Stimulated activated CD4-positive, alpha-beta T cell treated with anti-CD3 and anti-CD28 coated beads, TNF-alpha, amount 100 ng/mL, for 4 hours (primary cell): Measurements from ENCODE around the gene KCND1.

Source experiments
- DNase-seq, 3 experiments: peaks; one replicate each; pipeline ENCODE4 v3.0.0-alpha.2; 2020; ENCODE audit warnings: low read depth in 3 of 3

KCND1 gene

GRCh38 chrX:48937054-48937907, 34.4 kb downstream of the KCND1 start:
- DNase-seq, result peak in 2 of 3 experiments; percentile 65 to 80

DNA sequence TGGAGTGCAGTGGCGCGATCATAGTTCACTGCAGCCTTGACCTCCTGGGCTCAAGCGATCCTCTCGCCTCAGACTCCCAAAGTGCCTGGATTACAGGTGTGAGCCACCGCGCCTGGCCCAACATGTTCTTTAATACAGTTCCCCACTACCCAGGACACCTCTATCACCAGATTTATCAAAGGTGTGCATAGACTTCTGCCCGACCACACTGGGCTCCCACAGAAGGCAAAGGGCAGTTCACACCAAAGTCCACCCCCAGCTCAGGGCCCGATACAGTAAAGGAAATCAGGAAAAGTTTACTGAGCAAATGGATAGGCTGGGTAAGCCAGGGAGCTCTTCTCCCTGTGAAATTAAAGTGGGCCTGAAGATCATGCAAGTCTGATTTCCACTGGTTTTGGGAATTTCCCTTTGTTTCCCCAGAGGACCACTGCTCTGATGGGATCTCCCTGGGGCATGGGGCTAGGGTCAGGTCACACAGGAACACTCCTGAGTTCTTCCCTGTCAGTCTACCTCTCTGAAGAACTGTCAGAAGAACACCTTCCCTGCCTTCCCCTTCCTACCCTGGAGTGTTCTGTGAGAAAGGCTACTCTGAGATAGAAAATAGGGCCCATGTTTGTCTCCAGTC, 35.1 kb downstream of the KCND1 start:
- no peak for DNase-seq

- no peak for DNase-seq
Observed at GRCh38 chrX:48935301-48935670, 36.4 kb downstream of the KCND1 start.

- no peak for DNase-seq
Observed at GRCh38 chrX:48934581-48935300, 36.9 kb downstream of the KCND1 start.

DNA sequence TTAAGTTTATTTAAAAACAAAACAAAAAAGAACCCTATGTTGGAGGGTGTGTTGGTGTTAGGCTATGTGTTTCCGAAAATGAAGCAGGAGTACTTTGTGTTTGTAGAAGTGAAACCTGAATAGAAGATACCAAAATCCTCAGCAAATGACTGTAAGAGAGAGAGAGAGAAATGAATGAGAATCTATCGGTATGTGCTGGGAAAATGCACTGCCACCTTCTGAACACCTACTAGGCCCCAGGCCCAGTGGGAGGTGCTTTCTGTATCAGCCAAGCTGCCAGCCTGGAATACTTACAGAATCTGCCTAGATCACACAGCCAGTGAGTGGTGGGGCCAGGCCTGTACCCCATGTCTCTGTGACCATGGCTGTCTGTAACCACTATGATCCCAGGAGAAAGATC, 37.9 kb downstream of the KCND1 start:
- DNase-seq, result no peak

GRCh38 chrX:48927736-48928382, 43.8 kb downstream of the KCND1 start:
- no peak for DNase-seq

- DNase-seq, result no peak
Observed at GRCh38 chrX:48927123-48927522, 44.5 kb downstream of the KCND1 start.

GRCh38 chrX:48924270-48924669, 47.4 kb downstream of the KCND1 start:
- DNase-seq, result no peak

DNA sequence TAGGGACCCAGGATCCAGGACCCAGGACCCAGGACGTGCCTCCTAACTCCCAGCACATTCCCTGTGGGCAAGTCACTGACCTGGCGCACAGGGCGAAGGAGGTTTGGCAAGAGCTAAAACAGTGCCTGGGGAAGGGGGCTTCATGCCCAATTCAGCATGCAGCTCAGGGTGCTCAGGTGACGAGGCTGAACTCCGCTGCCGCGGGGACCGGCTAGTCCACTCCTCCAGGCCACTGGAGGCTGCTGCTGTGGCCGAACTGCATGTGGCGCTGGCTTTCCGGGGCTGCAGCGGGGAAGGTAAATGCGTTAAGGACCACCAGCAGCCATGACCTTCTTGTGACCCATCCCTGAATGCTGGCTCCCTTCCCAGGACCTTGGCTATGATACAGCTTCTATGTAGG, 47.9 kb downstream of the KCND1 start:
- no peak for DNase-seq

GRCh38 chrX:48920718-48921104, 50.9 kb downstream of the KCND1 start:
- DNase-seq, result no peak

DNA sequence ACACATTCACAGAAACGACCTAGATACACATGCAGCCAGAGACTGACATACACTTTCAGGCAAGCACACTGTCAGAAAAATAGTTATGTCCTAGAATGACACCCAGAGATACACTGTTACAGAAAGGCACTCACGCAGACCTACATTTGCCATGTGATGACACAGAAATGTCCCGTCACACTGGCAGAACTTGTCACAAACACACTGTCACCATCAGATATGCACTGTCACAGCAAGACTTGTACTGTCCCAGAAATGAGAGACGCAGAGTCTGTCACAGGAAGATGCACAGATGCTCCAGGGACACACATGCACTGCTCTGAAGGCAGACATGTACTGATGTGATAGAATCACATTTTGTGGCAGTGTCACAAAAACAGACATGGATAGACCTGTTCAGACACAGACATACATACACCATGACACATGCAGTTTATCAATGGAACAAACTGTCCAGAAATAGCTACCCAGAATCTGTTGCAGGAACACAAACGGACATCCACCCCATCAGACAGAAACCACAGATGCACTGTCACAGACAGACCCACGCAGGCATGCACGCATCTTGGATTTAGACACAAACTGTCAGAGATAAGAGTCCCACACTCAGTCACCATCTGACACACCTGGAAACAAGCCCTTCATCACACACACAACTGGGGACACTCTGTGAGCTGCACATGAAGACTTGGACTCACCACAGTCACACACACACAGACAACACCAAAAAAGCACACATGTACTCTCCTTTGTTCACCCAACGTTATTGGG, 51.5 kb downstream of the KCND1 start:
- no peak for DNase-seq

DNA sequence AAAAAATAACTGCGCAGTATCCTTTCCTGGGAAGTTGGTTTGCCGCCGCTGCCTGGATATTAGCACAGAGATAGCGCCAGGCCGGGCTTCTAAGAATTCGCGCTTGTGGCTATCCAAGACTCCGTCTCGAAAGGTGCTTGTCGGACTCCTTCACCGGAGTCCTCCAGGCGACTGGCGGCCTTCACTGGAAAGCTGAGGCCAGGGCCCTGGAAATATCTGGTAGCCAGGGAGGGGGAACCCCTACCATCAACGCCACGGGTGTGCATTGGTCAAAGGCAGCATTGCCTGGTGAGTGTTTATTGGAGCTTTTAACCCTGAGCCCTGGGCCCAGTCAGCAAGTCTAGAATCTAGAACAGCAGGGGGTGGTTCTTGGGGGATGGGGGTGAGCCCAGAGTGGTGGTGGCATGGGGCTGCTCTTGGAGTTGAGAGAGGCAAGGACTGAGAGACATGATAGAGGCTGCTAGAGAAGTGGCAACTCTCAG, 52.2 kb downstream of the KCND1 start:
- DNase-seq, result no peak

- DNase-seq, result peak; percentile 71 to 90 (median 78)
Observed at GRCh38 chrX:48918643-48919340, 52.9 kb downstream of the KCND1 start, which contains the start of gene PIM2. Gene PIM2, minus strand, starts transcription at chrX:48919024. Its CDS starts 190 bp downstream, at chrX:48918834.

GRCh38 chrX:48918301-48918642, 53.4 kb downstream of the KCND1 start:
- no peak for DNase-seq

GRCh38 chrX:48917139-48918001, 54.3 kb downstream of the KCND1 start:
- peak; percentile 63 to 78 (median 68) for DNase-seq

- no peak for DNase-seq
Observed at GRCh38 chrX:48914593-48915493, 56.8 kb downstream of the KCND1 start.

DNA sequence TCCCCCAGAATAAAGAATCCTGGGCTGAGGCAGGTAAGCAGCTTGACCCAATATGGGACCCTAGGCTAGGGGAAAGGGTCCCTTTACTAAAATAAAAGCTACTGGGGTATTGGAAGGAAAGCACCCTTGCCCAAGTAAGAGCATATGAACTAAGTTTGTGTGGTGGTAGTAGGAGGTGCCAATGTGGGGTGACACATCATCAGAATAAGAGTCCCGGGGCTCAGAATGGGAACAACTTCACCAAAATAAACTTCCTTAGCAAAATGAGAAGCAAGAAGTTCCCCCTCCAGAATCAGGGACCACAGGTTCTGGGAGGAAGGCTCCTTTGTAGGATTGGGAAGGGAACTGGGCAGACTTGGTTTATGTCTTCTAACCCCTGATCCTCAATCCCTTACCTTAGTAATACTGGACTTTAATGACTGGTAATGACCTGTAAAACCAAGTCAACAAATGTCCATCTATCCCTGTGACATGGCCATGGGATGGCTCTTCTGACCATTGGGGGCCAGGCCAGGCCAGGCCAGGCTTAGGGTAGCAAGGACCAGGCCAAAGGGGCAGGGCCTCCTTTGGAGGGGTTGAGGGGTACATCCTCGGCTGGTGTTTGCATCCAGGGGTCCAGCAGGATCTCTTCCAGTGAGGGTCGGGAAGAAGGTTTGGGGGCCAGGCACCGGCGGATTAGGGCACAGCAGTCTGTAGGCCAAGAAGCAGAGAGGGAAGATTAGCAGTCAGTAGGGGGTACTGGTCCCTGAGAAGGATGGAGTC, 57.9 kb downstream of the KCND1 start:
- no peak for DNase-seq
